ENCODE results near the gene VPS37D. TPM values are rescaled to one million over a fixed set of nuclear protein-coding genes. Genes with fewer than 3 reads are reported as not detected.
"Not testable (repeated sequence)": the region's sequence is repeated elsewhere in the genome, so short reads cannot be mapped to it uniquely, and the experiment has no call there.

Gene VPS37D
- total RNA-seq, result 3.0 TPM
- long read RNA-seq, partial matches to known transcripts, result 0 of 2 reads
- long read RNA-seq, other reads (novel, unspliced or antisense), result 0 of 2 reads

- DNase-seq (ENCODE audit: missing footprints) (peak; percentile 96), ATAC-seq (peak; percentile 97)
- intact Hi-C loops (cut with DNase I), result loop anchor here (1.0 to 5.0 kb wide), 2 partner anchors 16 to 55 kb away; partner anchors contain the start of genes BUD23 and DNAJC30
Observed at GRCh38 chr7:73667344-73668102, at the start of gene VPS37D. TSS of gene VPS37D (plus strand) at chr7:73667831. CDS start at chr7:73667959, 128 bp downstream.

- intact Hi-C loops (cut with DNase I), result no loop called here
Observed at GRCh38 chr7:73618538-73618937, 49.1 kb upstream of the VPS37D start.

GRCh38 chr7:73619394-73619793 lies 48.2 kb upstream of the VPS37D start:
- DNase-seq (ENCODE audit: missing footprints); ATAC-seq; intact Hi-C loops (cut with DNase I): not testable (repeated sequence)

More at GRCh38 chr7:73618538-73618937, 49.1 kb upstream of the VPS37D start:
- DNase-seq (ENCODE audit: missing footprints), result peak; percentile 32
- no peak for ATAC-seq

- DNase-seq (ENCODE audit: missing footprints), result no peak
- no peak for ATAC-seq
- intact Hi-C loops (cut with DNase I), result no loop called here
Observed at GRCh38 chr7:73621168-73622063, 46.2 kb upstream of the VPS37D start.

GRCh38 chr7:73622527-73622908 lies 45.1 kb upstream of the VPS37D start:
- intact Hi-C loops (cut with DNase I), result no loop called here
- no peak for DNase-seq (ENCODE audit: missing footprints)
- no peak for ATAC-seq

GRCh38 chr7:73622909-73623797 lies 44.5 kb upstream of the VPS37D start:
- DNase-seq (ENCODE audit: missing footprints), result peak; percentile 69
- ATAC-seq, result peak; percentile 65
- intact Hi-C loops (cut with DNase I), result no loop called here

GRCh38 chr7:73623798-73624668 lies 43.6 kb upstream of the VPS37D start, which contains the start of gene MLXIPL:
TSS of gene MLXIPL (minus strand) at chr7:73624522. CDS start at chr7:73624492, 30 bp downstream.
- DNase-seq (ENCODE audit: missing footprints), result peak; percentile 88
- intact Hi-C loops (cut with DNase I), result no loop called here
- peak; percentile 92 for ATAC-seq

GRCh38 chr7:73624669-73625001 lies 43.0 kb upstream of the VPS37D start:
- no peak for DNase-seq (ENCODE audit: missing footprints)
- intact Hi-C loops (cut with DNase I), result no loop called here
- no peak for ATAC-seq

- no peak for ATAC-seq
- intact Hi-C loops (cut with DNase I), result no loop called here
- peak; percentile 45 for DNase-seq (ENCODE audit: missing footprints)
Observed at GRCh38 chr7:73625276-73625675, 42.4 kb upstream of the VPS37D start.

- DNase-seq (ENCODE audit: missing footprints) (peak; percentile 56), ATAC-seq (no peak)
- intact Hi-C loops (cut with DNase I), result no loop called here
Observed at GRCh38 chr7:73626814-73627213, 40.8 kb upstream of the VPS37D start.

- intact Hi-C loops (cut with DNase I), result no loop called here
- DNase-seq (ENCODE audit: missing footprints) (peak; percentile 53), ATAC-seq (no peak)
Observed at GRCh38 chr7:73628504-73628903, 39.1 kb upstream of the VPS37D start.

GRCh38 chr7:73631558-73631957 lies 36.1 kb upstream of the VPS37D start:
- intact Hi-C loops (cut with DNase I), result no loop called here
- no peak for ATAC-seq

GRCh38 chr7:73633323-73633722 lies 34.3 kb upstream of the VPS37D start:
- intact Hi-C loops (cut with DNase I), result no loop called here
- DNase-seq (ENCODE audit: missing footprints) (no peak), ATAC-seq (no peak)

More at GRCh38 chr7:73631558-73631957, 36.1 kb upstream of the VPS37D start:
- DNase-seq (ENCODE audit: missing footprints), result no peak

- ATAC-seq, result no peak
- no peak for DNase-seq (ENCODE audit: missing footprints)
- intact Hi-C loops (cut with DNase I), result no loop called here
Observed at GRCh38 chr7:73633844-73634243, 33.8 kb upstream of the VPS37D start.

GRCh38 chr7:73635428-73636200 lies 32.0 kb upstream of the VPS37D start:
- peak; percentile 50 for DNase-seq (ENCODE audit: missing footprints)
- intact Hi-C loops (cut with DNase I), result no loop called here
- ATAC-seq, result no peak

GRCh38 chr7:73638911-73639310 lies 28.7 kb upstream of the VPS37D start:
- DNase-seq (ENCODE audit: missing footprints), result no peak
- intact Hi-C loops (cut with DNase I), result no loop called here
- ATAC-seq, result no peak

- intact Hi-C loops (cut with DNase I), result no loop called here
- DNase-seq (ENCODE audit: missing footprints) (no peak), ATAC-seq (no peak)
Observed at GRCh38 chr7:73642834-73643233, 24.8 kb upstream of the VPS37D start.

All from Right ventricle myocardium inferior (tissue), 1 donor.